Measurements from ENCODE around the gene SMIM20. TPM values are rescaled to one million over a fixed set of nuclear protein-coding genes. Genes with fewer than 3 reads are reported as not detected.
"Not testable (repeated sequence)": the region's sequence is repeated elsewhere in the genome, so short reads cannot be mapped to it uniquely, and the experiment has no call there.

SMIM20 gene
- total RNA-seq, 2 donors from 2014 or later, result 36.5 to 37.4 TPM

DNA sequence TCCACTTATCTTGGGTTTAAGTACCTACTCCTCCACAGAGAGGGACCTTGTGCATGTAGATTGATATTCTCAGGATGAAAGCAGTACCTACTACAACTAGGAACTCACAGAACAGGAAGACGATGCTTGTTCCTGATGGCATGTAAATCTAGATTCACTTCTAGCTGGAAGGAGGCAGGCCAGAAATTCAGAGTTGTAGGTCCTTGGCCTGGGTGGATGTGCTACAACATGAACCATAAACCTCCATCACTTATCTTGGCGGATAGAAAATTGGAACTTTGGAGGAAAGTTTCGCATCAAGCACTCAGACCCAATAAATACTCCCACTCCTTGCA is 9.3 kb upstream of the SMIM20 start:
- no peak overlapping the region for H3K4me3 ChIP-seq
- intact Hi-C loops (cut with DNase I), result no loop called here
- no peaks in the 10 kb centered on the region for H3K36me3 ChIP-seq
- DNase-seq, result no peak
- no peaks in the 10 kb centered on the region for H3K9me3 ChIP-seq
- H3K27me3 ChIP-seq, result no peaks in the 10 kb centered on the region
- H3K27ac ChIP-seq, result no peak overlapping the region
- H3K4me1 ChIP-seq, result no peaks in the 10 kb centered on the region
- TF ChIP-seq, protein P1, sequence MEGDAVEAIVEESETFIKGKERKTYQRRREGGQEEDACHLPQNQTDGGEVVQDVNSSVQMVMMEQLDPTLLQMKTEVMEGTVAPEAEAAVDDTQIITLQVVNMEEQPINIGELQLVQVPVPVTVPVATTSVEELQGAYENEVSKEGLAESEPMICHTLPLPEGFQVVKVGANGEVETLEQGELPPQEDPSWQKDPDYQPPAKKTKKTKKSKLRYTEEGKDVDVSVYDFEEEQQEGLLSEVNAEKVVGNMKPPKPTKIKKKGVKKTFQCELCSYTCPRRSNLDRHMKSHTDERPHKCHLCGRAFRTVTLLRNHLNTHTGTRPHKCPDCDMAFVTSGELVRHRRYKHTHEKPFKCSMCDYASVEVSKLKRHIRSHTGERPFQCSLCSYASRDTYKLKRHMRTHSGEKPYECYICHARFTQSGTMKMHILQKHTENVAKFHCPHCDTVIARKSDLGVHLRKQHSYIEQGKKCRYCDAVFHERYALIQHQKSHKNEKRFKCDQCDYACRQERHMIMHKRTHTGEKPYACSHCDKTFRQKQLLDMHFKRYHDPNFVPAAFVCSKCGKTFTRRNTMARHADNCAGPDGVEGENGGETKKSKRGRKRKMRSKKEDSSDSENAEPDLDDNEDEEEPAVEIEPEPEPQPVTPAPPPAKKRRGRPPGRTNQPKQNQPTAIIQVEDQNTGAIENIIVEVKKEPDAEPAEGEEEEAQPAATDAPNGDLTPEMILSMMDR (IDR thresholded peaks at IDR 0.05), result no peak
- no peak overlapping the region for H3K9ac ChIP-seq (ENCODE audit: low read depth in 2 of 2, low read length in 2 of 2)

- intact Hi-C loops (cut with DNase I), result no loop called here
- DNase-seq, result no peak
- TF ChIP-seq, protein P1 (IDR thresholded peaks at IDR 0.05), result no peak
- no peaks in the 10 kb centered on the region for H3K36me3 ChIP-seq
- no peak overlapping the region for H3K4me3 ChIP-seq
- H3K4me1 ChIP-seq, result no peaks in the 10 kb centered on the region
- no peak overlapping the region for H3K9ac ChIP-seq (ENCODE audit: low read depth in 2 of 2, low read length in 2 of 2)
- no peaks in the 10 kb centered on the region for H3K9me3 ChIP-seq
- no peaks in the 10 kb centered on the region for H3K27me3 ChIP-seq
- no peak overlapping the region for H3K27ac ChIP-seq
These were observed 8.6 kb upstream of the SMIM20 start for GRCh38 chr4:25905371-25905770.

DNA sequence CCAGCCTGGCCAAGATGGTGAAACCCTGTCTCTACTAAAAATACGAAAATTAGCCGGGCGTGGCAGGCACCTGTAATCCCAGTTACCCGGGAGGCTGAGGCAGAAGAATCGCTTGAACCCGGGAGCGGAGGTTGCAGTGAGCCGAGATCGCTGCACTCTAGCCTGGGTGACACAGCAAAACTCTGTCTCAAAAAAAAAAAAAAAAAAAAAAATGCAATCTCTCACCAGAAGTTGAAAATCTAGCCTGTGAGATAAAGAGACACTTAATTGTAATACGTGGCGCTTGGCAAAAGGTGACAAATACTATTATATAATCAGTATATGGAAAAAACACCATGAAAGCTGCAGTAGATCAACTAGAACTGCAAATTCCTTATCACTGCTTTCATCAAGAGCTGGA is 7.9 kb upstream of the SMIM20 start:
- H3K9ac ChIP-seq (ENCODE audit: low read depth in 2 of 2, low read length in 2 of 2); H3K27ac ChIP-seq; H3K9me3 ChIP-seq; H3K36me3 ChIP-seq; H3K27me3 ChIP-seq; H3K4me1 ChIP-seq; H3K4me3 ChIP-seq; DNase-seq; intact Hi-C loops (cut with DNase I): not testable (repeated sequence)

DNA sequence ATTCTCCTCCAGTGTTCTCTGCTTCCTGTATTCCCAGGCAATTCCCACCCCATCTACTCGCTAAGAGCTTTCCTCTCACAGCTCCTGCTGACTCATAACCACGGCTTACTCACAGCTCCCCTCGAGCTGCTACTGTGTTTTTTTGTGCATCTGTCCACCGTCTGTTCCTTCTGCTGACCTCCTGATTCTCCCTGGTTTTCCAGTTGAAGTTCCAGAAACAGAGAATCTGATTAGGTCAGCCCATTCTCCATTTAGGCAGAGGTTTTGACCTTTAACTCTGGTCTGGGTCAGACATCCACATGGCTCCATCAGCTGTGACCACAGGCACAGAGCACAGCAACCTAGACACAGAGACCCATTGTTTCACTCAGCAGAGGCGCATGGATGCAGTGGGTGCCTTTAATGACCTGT is 5.5 kb upstream of the SMIM20 start:
- no peak overlapping the region for H3K9ac ChIP-seq (ENCODE audit: low read depth in 2 of 2, low read length in 2 of 2)
- no peaks in the 10 kb centered on the region for H3K9me3 ChIP-seq
- TF ChIP-seq, protein P1 (IDR thresholded peaks at IDR 0.05), result no peak
- no peaks in the 10 kb centered on the region for H3K4me1 ChIP-seq
- H3K36me3 ChIP-seq, result no peaks in the 10 kb centered on the region
- no peaks in the 10 kb centered on the region for H3K27me3 ChIP-seq
- H3K27ac ChIP-seq, result no peak overlapping the region
- no peak for DNase-seq
- intact Hi-C loops (cut with DNase I), result no loop called here
- no peak overlapping the region for H3K4me3 ChIP-seq

GRCh38 chr4:25911356-25911755 is 2.7 kb upstream of the SMIM20 start:
- Histone ChIP-seq H3K4me1 (no peaks in the 10 kb centered on the region), H3K36me3 (no peaks in the 10 kb centered on the region), H3K4me3 (no peak overlapping the region), H3K9me3 (no peaks in the 10 kb centered on the region), H3K27me3 (no peaks in the 10 kb centered on the region), H3K9ac (ENCODE audit: low read depth in 2 of 2, low read length in 2 of 2) (no peak overlapping the region), H3K27ac (no peak overlapping the region)
- no peak for DNase-seq
- TF ChIP-seq, protein P1 (IDR thresholded peaks at IDR 0.05), result no peak
- intact Hi-C loops (cut with DNase I), result loop anchor here (10.0 kb wide), 1 partner anchor 47 kb away; the partner anchor contains the start of gene SEL1L3

- Histone ChIP-seq H3K4me3 (peak overlapping the region; percentile 51), H3K27ac (peak overlapping the region; percentile 92), H3K36me3 (no peaks in the 10 kb centered on the region), H3K27me3 (no peaks in the 10 kb centered on the region), H3K4me1 (no peaks in the 10 kb centered on the region), H3K9me3 (no peaks in the 10 kb centered on the region), H3K9ac (ENCODE audit: low read depth in 2 of 2, low read length in 2 of 2) (peak overlapping the region; percentile 72 to 85)
- peak; percentile 60 for DNase-seq
- TF ChIP-seq, protein P1 (IDR thresholded peaks at IDR 0.05), result no peak
- intact Hi-C loops (cut with DNase I), result loop anchor here (10.0 kb wide), 1 partner anchor 48 kb away; the partner anchor contains the start of gene SEL1L3
These were observed 767 bp upstream of the SMIM20 start for GRCh38 chr4:25913056-25913850.

Measured in colonic mucosa (tissue), 4 donors.